HCT116 (cell line): ENCODE data around the gene GRB7. TPM values are rescaled to one million over a fixed set of nuclear protein-coding genes. Genes with fewer than 3 reads are reported as not detected.

ENCODE experiments used
- ATAC-seq: fragments of 200-7000 bp; cut with Tn5 transposase; 2 replicates; pipeline ENCODE4 v1.9.1; 2020; ENCODE audit warnings: mild to moderate bottlenecking, moderate library complexity
- BruUV-seq: library from RNA; stranded (reverse); fragments of 400-500 nt; replicated peaks from 2 replicates; lab custom pipeline; 2021; lab: Mats Ljungman, UMichigan
- CTCF ChIA-PET: fragments of 300-600 bp; sonication (Branson Sonifier 250); formaldehyde crosslinking; loops from one replicate; lab custom pipeline; 2021; ENCODE audit warnings: antibody characterized with exemption; lab: Charles Lee
- POLR2A ChIA-PET: fragments of 300-600, 350-600 bp; sonication (Branson Sonifier 250); formaldehyde crosslinking; loops from one replicate; lab custom pipeline; 2021; ENCODE audit warnings: antibody characterized with exemption; lab: Charles Lee
- RAD21 ChIA-PET, 2 experiments: fragments of 300-600 bp; sonication (Branson Sonifier 250); formaldehyde crosslinking; loops; one replicate each; lab custom pipeline; 2023; ENCODE audit warnings: low total read pairs in 2 of 2; ENCODE audit not compliant: uncharacterized antibody in 2 of 2, unreplicated experiment in 2 of 2, low non-redundant PET in 1 of 2; lab: Charles Lee
- DNase-seq: peaks from one replicate; pipeline ENCODE4 v3.0.0-alpha.2; 2010; ENCODE audit warnings: low read depth, low spot score
- H2AFZ ChIP-seq: fragments of 200-600 bp; shearing (Covaris generic), sonication (generic); 2 replicates; pipeline ENCODE4 v1.6.1; 2017; ENCODE audit warnings: low read depth, mixed run types, mixed read lengths, antibody characterized with exemption, low read length; ENCODE audit not compliant: poor library complexity, severe bottlenecking
- H3K27ac ChIP-seq: 2 replicates; pipeline ENCODE4 v1.5.1; 2012; ENCODE audit warnings: low read depth, low read length
- H3K27me3 ChIP-seq: fragments of 200-600 bp; sonication (generic); 2 replicates; pipeline ENCODE4 v1.6.1; 2016; ENCODE audit warnings: mixed run types, low read length, mixed read lengths; ENCODE audit not compliant: insufficient read depth
- H3K36me3 ChIP-seq, 2 experiments: fragments of 200-500 bp in 1 of 2; fragments of 200-600 bp in 1 of 2; sonication (Bioruptor generic) in 1 of 2; sonication (generic) in 1 of 2; 2 replicates each; pipeline versions ENCODE4 v1.5.1 to v1.6.1; 2014 to 2016; ENCODE audit warnings: low read length in 2 of 2, inconsistent platforms in 1 of 2, mixed read lengths in 1 of 2, mixed run types in 1 of 2; ENCODE audit not compliant: insufficient read depth in 2 of 2, control insufficient read depth in 1 of 2
- H3K4me1 ChIP-seq, 2 experiments: fragments of 200-600 bp in 1 of 2; sonication (generic) in 1 of 2; 2 replicates each; pipeline versions ENCODE4 v1.5.1 to v1.6.1; 2012 to 2017; ENCODE audit warnings: low read length in 2 of 2, inconsistent platforms in 1 of 2, mild to moderate bottlenecking in 1 of 2, mixed read lengths in 1 of 2, mixed run types in 1 of 2, moderate library complexity in 1 of 2; ENCODE audit not compliant: insufficient read depth in 2 of 2, control insufficient read depth in 1 of 2
- H3K4me2 ChIP-seq: fragments of 200-600 bp; sonication (generic); 2 replicates; pipeline ENCODE4 v1.6.1; 2017; ENCODE audit warnings: mixed run types, low read length, mixed read lengths
- H3K4me3 ChIP-seq, 2 experiments: fragments of 200-600 bp in 1 of 2; sonication (generic) in 1 of 2; replicated peaks in 1 of 2; 2 replicates each; pipeline ENCODE4 v1.5.1; 2011 to 2016; ENCODE audit warnings: low read length in 2 of 2, control low read depth in 1 of 2, low read depth in 1 of 2, mild to moderate bottlenecking in 1 of 2, mixed read lengths in 1 of 2, mixed run types in 1 of 2
- H3K79me2 ChIP-seq: fragments of 200-600 bp; sonication (generic); 2 replicates; pipeline ENCODE4 v1.6.1; 2017; ENCODE audit warnings: mild to moderate bottlenecking, mixed run types, low read length, moderate library complexity, mixed read lengths; ENCODE audit not compliant: insufficient read depth
- H3K9ac ChIP-seq: fragments of 200-600 bp; sonication (generic); 2 replicates; pipeline ENCODE4 v1.6.1; 2016; ENCODE audit warnings: low read length, mixed read lengths
- H3K9me2 ChIP-seq: fragments of 200-600 bp; sonication (generic), shearing (Covaris generic); 2 replicates; pipeline ENCODE4 v1.6.1; 2017; ENCODE audit warnings: mixed run types, mild to moderate bottlenecking, moderate library complexity; ENCODE audit not compliant: insufficient read depth
- H3K9me3 ChIP-seq, 2 experiments: fragments of 200-500 bp in 1 of 2; fragments of 200-600 bp in 1 of 2; sonication (Bioruptor generic) in 1 of 2; sonication (generic) in 1 of 2; 2 replicates each; pipeline ENCODE4 v1.6.1; 2014 to 2017; ENCODE audit warnings: low read length in 2 of 2, mixed read lengths in 2 of 2, inconsistent platforms in 1 of 2, low read depth in 1 of 2, mild to moderate bottlenecking in 1 of 2, mixed run types in 1 of 2, moderate library complexity in 1 of 2; ENCODE audit not compliant: control insufficient read depth in 1 of 2, insufficient read depth in 1 of 2
- H4K20me1 ChIP-seq: fragments of 200-600 bp; sonication (generic), shearing (Covaris generic); 2 replicates; pipeline ENCODE4 v1.6.1; 2017; ENCODE audit warnings: mixed run types, mild to moderate bottlenecking, moderate library complexity; ENCODE audit not compliant: insufficient read depth
- ATF3 ChIP-seq: IDR thresholded peaks from 2 replicates; pipeline ENCODE4 v1.6.1; 2012
- CBX3 ChIP-seq: IDR thresholded peaks from 2 replicates; pipeline ENCODE4 v1.6.1; 2012; ENCODE audit warnings: low read depth
- CEBPB ChIP-seq: IDR thresholded peaks from 2 replicates; pipeline ENCODE4 v1.6.1; 2012; ENCODE audit warnings: low read depth
- EGR1 ChIP-seq: IDR thresholded peaks from 2 replicates; pipeline ENCODE4 v1.6.1; 2012; ENCODE audit warnings: low read depth
- ELF1 ChIP-seq: IDR thresholded peaks from 2 replicates; pipeline ENCODE4 v1.6.1; 2012; ENCODE audit warnings: low read depth, borderline replicate concordance
- EZH2 ChIP-seq: fragments of 200-600 bp; sonication (generic); IDR thresholded peaks from 2 replicates; pipeline ENCODE4 v1.6.1; 2017; ENCODE audit warnings: antibody characterized with exemption, mixed run types
- EZH2phosphoT487 ChIP-seq: fragments of 200-600 bp; IDR thresholded peaks from 2 replicates; pipeline ENCODE4 v1.6.1; 2018; ENCODE audit warnings: antibody characterized with exemption, borderline replicate concordance
- FOSL1 ChIP-seq: IDR thresholded peaks from 2 replicates; pipeline ENCODE4 v1.6.1; 2012; ENCODE audit warnings: low read depth
- JUND ChIP-seq: IDR thresholded peaks from 2 replicates; pipeline ENCODE4 v1.6.1; 2012
- MAX ChIP-seq: IDR thresholded peaks from 2 replicates; pipeline ENCODE4 v1.6.1; 2012
- POLR2A ChIP-seq: IDR thresholded peaks from 2 replicates; pipeline ENCODE4 v1.7.0; 2011; ENCODE audit warnings: borderline replicate concordance; ENCODE audit not compliant: insufficient read depth, insufficient read length; ENCODE audit errors: extremely low read depth
- RAD21 ChIP-seq: IDR thresholded peaks from 2 replicates; pipeline ENCODE4 v1.6.1; 2012; ENCODE audit warnings: low read depth, mild to moderate bottlenecking
- SIN3A ChIP-seq: IDR thresholded peaks from 2 replicates; pipeline ENCODE4 v1.6.1; 2012; ENCODE audit warnings: low read depth
- SP1 ChIP-seq: IDR thresholded peaks from 2 replicates; pipeline ENCODE4 v1.6.1; 2012; ENCODE audit warnings: low read depth
- SRF ChIP-seq: IDR thresholded peaks from 2 replicates; pipeline ENCODE4 v1.6.1; 2012; ENCODE audit warnings: low read depth
- YY1 ChIP-seq: IDR thresholded peaks from 2 replicates; pipeline ENCODE4 v1.6.1; 2011; ENCODE audit warnings: low read length, low read depth, moderate library complexity, mild to moderate bottlenecking; ENCODE audit not compliant: insufficient replicate concordance; ENCODE audit errors: extremely low read depth
- ZBTB33 ChIP-seq: IDR thresholded peaks from 2 replicates; pipeline ENCODE4 v1.6.1; 2011; ENCODE audit warnings: mild to moderate bottlenecking, low read length, moderate library complexity; ENCODE audit not compliant: insufficient replicate concordance; ENCODE audit errors: extremely low read depth
- ZNF274 ChIP-seq: fragments of 200-500 bp; sonication (Bioruptor generic); IDR thresholded peaks from 2 replicates; pipeline ENCODE4 v1.6.1; 2014; ENCODE audit warnings: mild to moderate bottlenecking, low read depth, low read length, inconsistent platforms
- intact Hi-C: fragments of 100-400 bp; cut with micrococcal nuclease; formaldehyde crosslinking; loops from 2 replicates; pipeline ENCODE4 v1.10.0; 2022
- total RNA-seq: library from RNA; stranded (reverse); gene quantifications from one replicate; pipeline ENCODE4 v1.2.1, GENCODE V29; 2021; ENCODE audit not compliant: unreplicated experiment

Gene GRB7
- total RNA-seq, 1 experiment from 2014 or later = 51.9 TPM

GRCh38 chr17:39756380-39757079 lies 18.8 kb downstream of the GRB7 start:
- H3K9ac ChIP-seq = no peak overlapping the region
- DNase-seq (no peak), ATAC-seq (no peak)
- H3K4me1 ChIP-seq = peaks cover 17 to 34% of the 10 kb centered on the region in 2 experiments
- ChIA-PET POLR2A (no interaction called here), RAD21 (no interaction called here), CTCF (interaction anchor here (2.8 kb wide), 1 partner anchor 135 kb away, joined by 16 read pairs; no protein-coding TSS in a partner anchor)
- H3K9me2 ChIP-seq = no peaks in the 10 kb centered on the region
- TF ChIP-seq RAD21 = no peak
- no peaks in the 10 kb centered on the region for H3K36me3 ChIP-seq
- no TSS peak for BruUV-seq
- H2AFZ ChIP-seq = no peak overlapping the region
- H3K9me3 ChIP-seq = no peaks in the 10 kb centered on the region
- no peak overlapping the region for H3K27ac ChIP-seq
- no peak overlapping the region for H3K4me2 ChIP-seq
- intact Hi-C loops = no loop called here
- no peak overlapping the region for H3K4me3 ChIP-seq
- no peaks in the 10 kb centered on the region for H4K20me1 ChIP-seq
- H3K27me3 ChIP-seq = peaks cover 6% of the 10 kb centered on the region; the same call in 1 of the 2 replicates
- H3K79me2 ChIP-seq = no peaks in the 10 kb centered on the region

GRCh38 chr17:39757176-39757662 lies 19.5 kb downstream of the GRB7 start:
- H3K79me2 ChIP-seq = no peaks in the 10 kb centered on the region
- no peaks in the 10 kb centered on the region for H3K9me2 ChIP-seq
- DNase-seq (no peak), ATAC-seq (no peak)
- H2AFZ ChIP-seq = no peak overlapping the region
- H3K36me3 ChIP-seq = no peaks in the 10 kb centered on the region
- no peaks in the 10 kb centered on the region for H3K9me3 ChIP-seq
- no peak overlapping the region for H3K4me3 ChIP-seq
- no peaks in the 10 kb centered on the region for H4K20me1 ChIP-seq
- POLR2A ChIA-PET = no interaction called here
- no peak overlapping the region for H3K4me2 ChIP-seq
- no peak overlapping the region for H3K9ac ChIP-seq
- H3K27ac ChIP-seq = no peak overlapping the region
- TF ChIP-seq ATF3 = no peak
- TF ChIP-seq EZH2phosphoT487 = no peak
- no peak for TF ChIP-seq ZBTB33
- no peak for TF ChIP-seq CBX3
- no peak for TF ChIP-seq SP1
- no peak for TF ChIP-seq YY1
- no peak for TF ChIP-seq MAX
- no peak for TF ChIP-seq EGR1
- TF ChIP-seq ZNF274 = no peak
- no peak for TF ChIP-seq RAD21
- TF ChIP-seq SIN3A = no peak
- no peak for TF ChIP-seq ELF1
- no peak for TF ChIP-seq EZH2
- TF ChIP-seq JUND = no peak
- no peak for TF ChIP-seq FOSL1
- no peak for TF ChIP-seq SRF
- no peak for TF ChIP-seq POLR2A
- no peak for TF ChIP-seq CEBPB
- CTCF ChIA-PET = no interaction called here
- intact Hi-C loops = no loop called here
- peaks cover 14 to 27% of the 10 kb centered on the region in 2 experiments for H3K4me1 ChIP-seq
- no TSS peak for BruUV-seq
- RAD21 ChIA-PET = no interaction called here
- H3K27me3 ChIP-seq = peaks cover 6% of the 10 kb centered on the region; the same call in 1 of the 2 replicates
